Hepatocyte (in vitro differentiated cells): ENCODE data around the gene MAP7.

Experiments used
- EZH2 ChIP-seq: fragments of 200-600 bp; sonication (generic); IDR thresholded peaks from 2 replicates; pipeline ENCODE4 v1.6.1; 2016; ENCODE audit warnings: antibody characterized with exemption, mild to moderate bottlenecking, borderline replicate concordance
- EZH2phosphoT487 ChIP-seq: fragments of 200-600 bp; sonication (generic); IDR thresholded peaks from one replicate; pipeline ENCODE4 v1.6.1; 2018; ENCODE audit warnings: antibody characterized with exemption, mild to moderate bottlenecking, low read depth, moderate library complexity; ENCODE audit not compliant: unreplicated experiment, severe bottlenecking
- TF ChIP-seq, protein P1 (sequence below): fragments of 200-600 bp; sonication (generic); IDR thresholded peaks from 2 replicates; pipeline ENCODE4 v1.5.1; 2016; ENCODE audit warnings: antibody characterized with exemption, mild to moderate bottlenecking; ENCODE audit not compliant: poor library complexity

DNA sequence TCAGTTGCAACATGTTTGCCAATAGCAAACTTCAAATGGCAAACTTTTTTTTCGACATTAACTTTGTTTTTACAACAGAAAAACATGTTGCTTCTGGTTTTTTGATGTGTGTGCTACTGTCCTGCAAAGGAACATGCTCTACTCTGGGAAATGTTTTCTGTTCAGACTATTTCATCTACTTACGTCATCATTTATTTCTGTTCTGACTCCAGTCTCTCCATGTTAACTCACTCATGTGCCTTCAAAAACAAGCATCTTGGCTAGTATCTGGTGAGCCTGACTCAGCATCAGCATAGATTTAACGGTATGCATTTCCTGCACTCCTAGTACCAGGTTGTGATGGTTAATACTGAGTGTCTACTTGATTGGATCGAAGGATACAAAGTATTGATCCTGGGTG lies 36.1 kb upstream of the MAP7 start:
- TF ChIP-seq, protein P1, sequence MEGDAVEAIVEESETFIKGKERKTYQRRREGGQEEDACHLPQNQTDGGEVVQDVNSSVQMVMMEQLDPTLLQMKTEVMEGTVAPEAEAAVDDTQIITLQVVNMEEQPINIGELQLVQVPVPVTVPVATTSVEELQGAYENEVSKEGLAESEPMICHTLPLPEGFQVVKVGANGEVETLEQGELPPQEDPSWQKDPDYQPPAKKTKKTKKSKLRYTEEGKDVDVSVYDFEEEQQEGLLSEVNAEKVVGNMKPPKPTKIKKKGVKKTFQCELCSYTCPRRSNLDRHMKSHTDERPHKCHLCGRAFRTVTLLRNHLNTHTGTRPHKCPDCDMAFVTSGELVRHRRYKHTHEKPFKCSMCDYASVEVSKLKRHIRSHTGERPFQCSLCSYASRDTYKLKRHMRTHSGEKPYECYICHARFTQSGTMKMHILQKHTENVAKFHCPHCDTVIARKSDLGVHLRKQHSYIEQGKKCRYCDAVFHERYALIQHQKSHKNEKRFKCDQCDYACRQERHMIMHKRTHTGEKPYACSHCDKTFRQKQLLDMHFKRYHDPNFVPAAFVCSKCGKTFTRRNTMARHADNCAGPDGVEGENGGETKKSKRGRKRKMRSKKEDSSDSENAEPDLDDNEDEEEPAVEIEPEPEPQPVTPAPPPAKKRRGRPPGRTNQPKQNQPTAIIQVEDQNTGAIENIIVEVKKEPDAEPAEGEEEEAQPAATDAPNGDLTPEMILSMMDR = no peak
- TF ChIP-seq EZH2 (no peak), EZH2phosphoT487 (no peak)
